Myocyte (in vitro differentiated cells): Measurements from ENCODE around the gene RNF14. TPM values are rescaled to one million over a fixed set of nuclear protein-coding genes. Genes with fewer than 3 reads are reported as not detected.
"Not testable (repeated sequence)": the region's sequence is repeated elsewhere in the genome, so short reads cannot be mapped to it uniquely, and the experiment has no call there.

Experiments used
- DNase-seq: peaks from one replicate; pipeline ENCODE4 v3.0.0-alpha.2; 2012; ENCODE audit warnings: low read depth
- polyA plus RNA-seq: library from polyadenylated mRNA; unstranded; fragments of >200 nt; gene quantifications from one replicate; pipeline ENCODE4 v1.2.1, GENCODE V29; 2012; ENCODE audit warnings: missing spikeins
- total RNA-seq: library from RNA; depleted of rRNA; stranded (reverse); fragments of >200 nt; gene quantifications from 2 replicates; pipeline ENCODE4 v1.2.3, GENCODE V29; 2014

The RNF14 gene, protein sequence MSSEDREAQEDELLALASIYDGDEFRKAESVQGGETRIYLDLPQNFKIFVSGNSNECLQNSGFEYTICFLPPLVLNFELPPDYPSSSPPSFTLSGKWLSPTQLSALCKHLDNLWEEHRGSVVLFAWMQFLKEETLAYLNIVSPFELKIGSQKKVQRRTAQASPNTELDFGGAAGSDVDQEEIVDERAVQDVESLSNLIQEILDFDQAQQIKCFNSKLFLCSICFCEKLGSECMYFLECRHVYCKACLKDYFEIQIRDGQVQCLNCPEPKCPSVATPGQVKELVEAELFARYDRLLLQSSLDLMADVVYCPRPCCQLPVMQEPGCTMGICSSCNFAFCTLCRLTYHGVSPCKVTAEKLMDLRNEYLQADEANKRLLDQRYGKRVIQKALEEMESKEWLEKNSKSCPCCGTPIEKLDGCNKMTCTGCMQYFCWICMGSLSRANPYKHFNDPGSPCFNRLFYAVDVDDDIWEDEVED
- total RNA-seq, result 100 and 127 TPM in 2 replicates
- 83.3 TPM for polyA plus RNA-seq

DNA sequence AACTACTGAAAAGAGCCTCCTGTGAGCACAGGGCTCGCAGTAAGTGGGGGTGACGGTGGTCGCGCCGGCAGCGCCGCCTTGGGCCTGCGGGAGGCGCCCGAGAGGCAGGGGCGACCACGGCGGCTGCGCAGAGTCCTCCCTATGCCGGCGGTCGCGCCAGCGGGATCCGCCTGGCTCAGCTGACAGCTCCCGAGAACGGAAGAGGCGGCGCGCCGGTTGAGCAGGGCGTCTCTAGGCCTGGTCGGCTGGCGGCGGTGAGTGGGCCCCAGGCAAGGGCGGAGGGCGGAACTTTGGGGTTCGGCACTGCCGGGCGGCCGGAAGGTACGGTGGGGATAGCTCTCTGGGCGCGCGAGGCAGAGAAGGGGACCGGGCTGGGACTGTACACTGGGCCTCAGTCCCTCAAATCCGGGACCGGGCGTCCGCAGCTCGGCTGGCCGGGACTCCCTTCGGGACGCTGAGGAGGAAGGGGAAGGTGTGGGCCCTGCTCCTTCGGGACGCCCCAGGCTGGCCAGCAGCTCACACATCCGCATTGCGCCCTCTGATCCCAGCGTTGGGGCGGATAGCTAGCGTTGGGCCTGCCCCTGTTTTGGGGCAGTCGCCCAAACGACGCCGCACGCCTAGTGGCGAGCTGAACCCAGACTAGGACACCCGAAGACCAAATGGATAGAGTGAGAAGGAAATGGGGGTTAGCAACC is at the start of gene RNF14:
Gene RNF14 (plus strand): TSS at position 192 of the 695 bp plus-strand sequence. CDS start 4,484 bp downstream, outside the sequence.
- DNase-seq, result peak; percentile 95

DNA sequence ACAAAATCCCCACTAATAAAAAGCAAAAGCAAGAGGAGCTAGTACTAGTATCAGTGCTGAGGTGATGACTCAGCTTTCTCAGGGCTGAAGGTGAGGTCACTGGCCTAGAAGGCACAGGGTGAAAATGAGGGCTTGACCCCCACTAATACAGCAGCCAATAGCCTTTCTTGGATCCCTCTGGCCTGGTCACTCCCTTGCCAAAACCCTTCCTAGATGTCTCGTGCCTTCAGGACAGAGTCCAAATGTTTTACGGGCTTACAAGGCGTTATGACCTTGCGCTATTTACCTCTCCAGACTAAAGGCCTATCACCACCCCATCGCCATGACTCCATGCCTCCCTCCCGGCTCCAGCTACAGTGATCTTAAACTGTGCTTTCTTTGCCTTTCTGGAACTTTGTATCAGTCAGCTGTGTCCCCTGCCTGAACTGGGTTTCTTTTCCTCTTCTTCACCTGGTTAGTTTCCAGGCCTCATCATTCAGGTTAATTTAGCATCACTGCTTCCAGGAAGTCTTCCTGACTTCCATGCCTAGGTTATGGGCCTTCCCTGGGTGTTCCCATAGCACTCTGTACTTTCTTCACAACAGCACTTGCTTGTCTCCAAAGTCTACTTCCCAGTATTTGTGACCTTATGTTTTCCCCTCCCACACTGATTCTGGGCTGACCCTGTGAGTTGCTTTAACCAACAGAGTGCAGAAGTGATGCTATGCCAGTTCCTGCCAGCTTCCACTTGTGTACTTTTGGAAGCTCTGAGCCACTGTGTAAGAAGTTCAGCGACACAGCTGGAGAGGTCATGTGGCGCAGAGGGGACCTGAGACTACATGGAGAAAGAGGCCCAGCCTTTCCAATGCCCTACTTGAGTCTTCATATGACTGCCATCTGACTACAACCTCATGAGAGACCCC is 49.4 kb upstream of the RNF14 start:
- DNase-seq, result no peak

DNA sequence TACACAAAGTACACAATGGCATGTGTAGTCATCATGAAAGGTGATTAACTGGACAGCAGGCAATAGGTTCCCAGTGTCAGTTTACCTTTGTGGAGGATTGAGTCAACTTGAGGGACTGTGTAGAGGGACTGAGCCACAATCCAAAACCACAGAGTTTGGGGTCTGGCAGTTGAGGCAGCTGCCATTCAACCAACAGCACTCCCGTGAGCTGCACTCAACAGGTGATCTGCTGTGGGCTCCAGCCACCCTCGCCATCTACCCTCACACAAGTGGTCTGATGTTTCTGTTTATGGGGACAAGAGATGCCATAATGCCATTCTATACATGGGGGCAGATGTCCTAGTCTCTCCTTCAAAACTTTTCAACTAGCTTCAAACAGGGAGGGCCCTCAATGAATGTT is 48.1 kb upstream of the RNF14 start:
- DNase-seq, result peak; percentile 52

DNA sequence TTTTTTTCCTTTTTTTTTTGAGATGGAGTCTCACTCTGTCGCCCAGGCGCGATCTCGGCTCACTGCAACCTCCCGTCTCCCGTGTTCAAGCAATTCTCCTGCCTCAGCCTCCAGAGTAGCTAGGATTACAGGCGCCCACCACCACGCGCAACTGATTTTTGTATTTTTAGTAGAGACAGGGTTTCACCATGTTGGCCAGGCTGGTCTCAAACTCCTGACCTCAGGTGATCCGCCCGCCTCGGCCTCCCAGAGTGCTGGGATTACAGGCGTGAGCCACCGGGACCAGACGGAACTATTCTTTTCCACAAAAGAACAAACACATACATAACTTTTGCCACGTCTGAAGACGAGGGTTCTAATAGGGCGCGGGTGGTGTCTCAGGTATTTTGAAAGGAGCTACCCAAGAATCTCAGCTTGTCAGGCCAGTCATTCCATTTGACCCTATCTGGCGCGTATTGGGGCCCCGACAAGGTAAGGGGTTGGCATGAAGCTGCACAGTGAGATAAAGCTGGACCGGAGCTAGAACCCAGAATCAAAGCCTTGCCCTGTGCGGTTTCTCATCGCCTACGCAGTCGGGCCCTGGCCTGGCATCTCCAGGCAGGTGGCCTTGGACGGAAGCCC is 46.0 kb upstream of the RNF14 start:
- not testable (repeated sequence) for DNase-seq

DNA sequence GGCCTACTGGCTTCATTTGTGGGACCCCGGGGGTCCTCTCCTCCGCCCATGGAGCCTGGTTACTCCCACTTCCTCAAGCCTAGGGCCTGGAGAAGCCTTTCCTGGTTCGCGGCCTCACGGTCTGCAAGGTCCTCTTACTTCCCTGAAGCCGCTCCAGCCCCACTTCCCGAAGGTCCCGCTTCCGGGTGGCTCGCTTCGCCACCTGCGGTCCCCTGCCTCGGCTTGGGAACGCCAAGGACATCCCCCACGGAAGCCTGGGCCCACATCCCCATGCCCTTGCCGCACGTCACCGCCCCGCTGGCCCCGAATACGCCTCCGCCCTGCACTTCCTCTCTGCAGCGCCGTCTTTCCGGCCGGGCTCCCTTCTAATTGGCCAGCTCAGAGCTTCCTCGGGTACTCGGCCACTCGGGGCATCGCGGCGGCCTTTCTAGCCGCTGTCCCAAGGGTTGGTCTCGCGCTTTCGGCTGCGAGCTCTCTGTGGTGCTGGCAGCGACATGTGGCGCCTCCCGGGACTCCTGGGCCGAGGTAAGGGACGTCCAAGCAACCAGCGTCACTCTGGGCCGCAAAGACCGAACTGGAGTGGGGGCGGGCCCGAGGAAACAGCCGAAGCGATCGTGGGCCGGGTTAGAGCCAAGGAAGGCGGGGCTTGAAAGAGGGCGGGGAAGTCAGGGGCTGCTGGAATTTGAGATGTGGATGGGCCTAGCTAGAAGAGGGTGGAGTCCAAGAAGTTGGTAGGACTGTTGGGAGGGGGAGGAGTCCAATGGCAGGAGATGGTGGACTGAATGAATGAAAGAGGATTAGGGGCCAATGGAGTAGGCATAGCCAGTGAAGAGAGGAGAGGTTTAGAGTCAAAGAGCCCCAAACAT is 45.2 kb upstream of the RNF14 start, which contains the start of gene DELE1:
Gene DELE1 (plus strand): TSS at position 424 of the 866 bp plus-strand sequence. CDS start 71 bp downstream, at position 495.
- peak; percentile 95 for DNase-seq

DNA sequence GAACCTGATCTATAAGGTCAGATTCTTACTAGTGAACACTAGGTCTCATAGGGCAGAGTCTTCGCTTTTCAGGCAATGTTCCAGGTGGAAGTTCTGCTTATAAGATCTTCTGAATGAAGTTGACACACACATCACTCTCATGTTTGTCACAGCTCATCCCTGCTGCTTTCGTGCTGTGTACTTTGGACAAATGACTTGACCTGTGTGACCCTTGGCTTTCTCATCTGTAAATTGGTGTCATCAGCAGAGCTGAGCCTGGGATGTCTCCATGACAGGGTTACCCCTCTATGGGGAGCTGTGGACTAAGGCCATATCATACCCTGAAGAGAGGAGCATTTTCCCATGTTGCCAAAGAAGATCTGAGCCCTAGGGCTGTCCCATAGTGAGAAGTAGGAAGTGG is 42.5 kb upstream of the RNF14 start:
- DNase-seq, result no peak

DNA sequence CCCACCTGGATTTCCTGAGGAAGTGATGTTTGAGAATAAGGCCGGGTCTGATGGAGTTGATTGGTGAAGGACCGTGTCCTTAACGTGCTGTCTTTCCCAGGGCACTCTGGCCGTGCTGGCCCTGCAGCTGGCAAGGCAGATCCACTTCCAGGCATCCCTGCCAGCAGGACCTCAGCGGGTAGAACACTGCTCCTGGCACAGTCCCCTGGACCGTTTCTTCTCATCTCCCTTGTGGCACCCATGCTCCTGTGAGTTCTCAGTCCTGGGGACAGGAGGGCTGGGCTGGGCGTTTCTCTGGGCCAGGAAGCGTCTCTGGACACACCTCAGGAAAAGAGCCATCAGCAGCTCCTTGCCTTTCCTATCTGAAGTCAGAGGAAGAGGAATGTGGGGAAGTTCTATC is 40.9 kb upstream of the RNF14 start:
- no peak for DNase-seq

DNA sequence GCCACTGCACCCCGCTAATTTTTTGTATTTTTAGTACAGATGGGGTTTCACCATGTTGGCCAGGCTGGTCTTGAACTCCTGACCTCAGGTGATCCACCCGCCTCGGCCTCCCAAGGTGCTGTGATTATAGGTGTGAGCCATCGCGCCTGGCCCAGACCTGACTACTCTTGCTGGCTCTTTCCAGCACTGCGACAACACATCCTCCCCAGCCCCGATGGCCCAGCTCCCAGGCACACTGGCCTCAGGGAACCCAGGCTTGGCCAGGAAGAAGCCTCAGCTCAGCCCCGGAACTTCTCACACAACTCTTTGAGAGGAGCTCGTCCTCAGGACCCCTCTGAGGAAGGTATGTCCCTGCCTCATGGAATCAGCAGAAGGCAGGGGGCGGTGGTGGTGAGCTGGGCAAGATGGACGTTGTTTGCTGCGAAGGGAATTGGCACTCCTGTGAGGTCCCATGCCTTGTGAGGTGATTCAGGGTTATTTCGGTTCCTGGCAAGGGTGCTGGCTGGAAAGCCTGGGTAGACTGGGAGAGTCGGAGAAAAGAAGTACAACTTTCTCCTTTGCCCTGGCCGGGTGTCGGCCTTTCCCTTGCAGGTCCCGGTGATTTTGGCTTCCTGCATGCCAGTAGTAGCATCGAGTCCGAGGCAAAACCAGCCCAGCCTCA is 39.4 kb upstream of the RNF14 start:
- no peak for DNase-seq

DNA sequence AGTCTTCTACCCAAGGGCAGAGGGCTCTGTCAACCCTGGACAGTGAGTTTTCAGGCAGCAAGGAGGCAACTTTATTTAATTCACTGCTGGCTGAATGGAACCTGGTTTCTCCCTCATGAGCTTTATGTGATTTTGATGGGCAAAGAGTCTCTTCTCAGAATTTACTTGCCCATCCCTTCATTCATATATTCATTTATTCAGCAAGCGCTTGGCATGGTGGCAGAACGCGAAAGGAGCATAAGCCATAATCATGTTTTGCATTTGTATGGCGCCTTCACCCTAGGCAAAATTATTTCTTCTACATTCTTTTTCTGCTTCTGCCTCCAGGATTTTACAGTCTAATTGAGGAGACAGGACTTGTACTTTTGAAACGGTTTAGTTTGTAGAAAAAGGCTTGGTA is 37.2 kb upstream of the RNF14 start:
- no peak for DNase-seq

DNA sequence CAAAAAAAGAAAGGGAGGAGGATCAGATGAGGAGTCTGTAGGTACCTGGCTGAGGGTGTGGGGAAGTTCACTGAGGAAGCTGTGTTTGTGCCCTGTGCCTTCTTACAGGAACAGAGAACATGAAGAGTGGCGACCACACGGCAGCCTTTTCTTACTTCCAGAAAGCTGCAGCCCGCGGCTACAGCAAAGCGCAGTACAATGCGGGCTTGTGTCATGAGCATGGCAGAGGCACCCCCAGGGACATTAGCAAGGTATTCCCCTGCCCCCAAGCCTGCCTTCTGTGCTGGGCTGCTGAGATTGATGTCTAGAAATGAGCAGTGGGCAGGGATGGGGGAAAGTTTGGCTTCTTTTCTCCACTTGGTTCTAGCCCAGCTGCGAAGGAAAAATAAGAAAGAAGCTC is 35.8 kb upstream of the RNF14 start:
- DNase-seq, result no peak

DNA sequence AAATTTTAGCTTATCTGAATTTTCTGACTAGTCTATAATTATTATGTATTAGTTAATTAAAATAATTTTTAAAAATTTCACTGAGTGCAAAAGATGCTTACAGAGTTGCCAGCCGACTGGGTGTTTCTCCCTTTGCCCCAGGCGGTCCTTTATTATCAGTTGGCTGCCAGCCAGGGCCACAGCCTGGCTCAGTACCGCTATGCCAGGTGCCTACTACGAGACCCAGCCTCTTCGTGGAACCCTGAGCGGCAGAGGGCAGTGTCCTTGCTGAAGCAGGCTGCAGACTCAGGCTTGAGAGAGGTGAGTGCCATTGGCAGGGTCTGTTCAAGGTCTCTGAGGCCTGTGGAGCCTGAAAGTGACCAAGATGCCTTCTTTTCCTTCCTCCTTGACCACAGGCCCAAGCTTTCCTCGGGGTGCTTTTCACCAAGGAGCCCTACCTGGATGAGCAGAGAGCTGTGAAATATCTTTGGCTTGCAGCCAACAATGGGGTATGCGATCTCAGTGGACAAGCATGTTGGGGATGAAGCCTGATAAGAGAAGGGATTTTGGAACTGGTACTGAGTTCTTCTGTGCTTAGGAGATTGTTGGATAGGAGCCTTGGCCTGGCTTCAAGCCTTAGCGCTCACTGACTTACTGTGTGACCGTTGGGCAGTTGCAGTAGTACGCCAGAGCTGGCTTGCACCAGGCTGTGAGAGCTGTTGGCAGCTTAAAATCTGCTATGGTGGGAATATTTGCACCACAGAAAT is 34.6 kb upstream of the RNF14 start:
- DNase-seq, result no peak

DNA sequence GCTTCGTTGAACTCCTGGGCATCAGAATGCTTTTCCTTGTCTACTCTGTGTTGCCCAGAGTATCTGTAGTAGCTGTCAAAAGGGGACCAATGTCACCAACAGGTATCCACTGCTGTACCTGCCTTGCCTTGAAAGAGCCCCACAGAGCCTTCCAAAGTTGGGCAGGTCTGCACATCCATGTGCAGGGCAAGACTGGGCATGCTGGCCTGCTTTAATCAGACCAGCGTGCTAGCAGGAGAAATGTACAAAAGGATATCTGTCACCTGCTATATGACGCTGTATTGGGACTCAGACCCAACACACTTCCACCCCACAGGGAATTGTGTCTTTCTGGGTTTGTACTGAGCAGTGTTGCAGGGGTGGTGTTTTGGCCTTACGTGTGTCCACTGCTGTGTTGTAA is 33.4 kb upstream of the RNF14 start:
- DNase-seq, result no peak

DNA sequence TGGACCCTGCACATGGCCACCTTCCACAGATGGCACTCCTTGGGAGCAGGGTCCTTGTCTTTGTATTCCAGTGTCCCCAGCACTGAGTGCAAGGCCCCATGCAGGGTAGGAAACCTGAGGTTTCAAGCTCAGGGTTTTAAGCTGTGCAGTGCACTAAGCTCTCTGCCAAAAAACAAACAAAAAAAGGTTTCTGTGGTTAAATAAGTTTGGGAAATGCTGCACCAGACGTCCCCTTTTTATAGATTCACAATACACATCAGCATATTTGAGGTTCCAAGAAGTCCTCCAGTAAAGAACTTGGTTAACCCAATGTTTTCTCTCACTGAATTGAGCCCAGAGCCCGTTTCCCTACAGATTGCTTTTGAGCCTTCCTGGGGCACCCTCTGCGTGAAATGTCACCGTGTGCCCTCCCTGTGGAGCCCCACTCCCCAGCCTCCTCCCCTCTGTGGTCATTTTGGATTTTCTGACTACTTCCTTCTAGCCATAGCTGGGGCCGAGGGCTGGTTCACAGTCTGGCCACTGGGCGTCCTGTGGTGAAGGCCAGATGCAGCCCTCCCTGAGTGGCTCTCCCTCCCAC is 28.1 kb upstream of the RNF14 start:
- peak; percentile 54 for DNase-seq

DNA sequence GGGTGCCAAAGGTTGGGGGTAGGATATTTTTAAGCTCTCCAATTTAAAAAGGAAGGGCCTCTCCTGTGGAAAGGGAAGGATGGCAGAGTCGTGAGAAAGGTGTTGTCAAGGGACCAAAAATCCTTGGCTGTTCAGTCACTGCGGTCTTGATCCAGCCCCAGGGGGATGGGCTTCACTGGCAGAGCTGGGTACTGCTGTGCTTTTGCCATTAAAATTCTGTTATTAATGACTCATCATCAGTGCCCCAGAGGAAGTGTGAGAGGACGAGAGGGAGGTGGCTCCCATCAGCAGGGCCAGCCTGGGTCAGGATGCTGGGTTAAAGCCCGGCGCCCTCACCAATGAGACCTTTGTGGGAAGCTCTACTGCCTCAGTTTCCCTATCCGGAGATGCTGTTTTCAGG is 27.6 kb upstream of the RNF14 start:
- DNase-seq, result peak; percentile 34

DNA sequence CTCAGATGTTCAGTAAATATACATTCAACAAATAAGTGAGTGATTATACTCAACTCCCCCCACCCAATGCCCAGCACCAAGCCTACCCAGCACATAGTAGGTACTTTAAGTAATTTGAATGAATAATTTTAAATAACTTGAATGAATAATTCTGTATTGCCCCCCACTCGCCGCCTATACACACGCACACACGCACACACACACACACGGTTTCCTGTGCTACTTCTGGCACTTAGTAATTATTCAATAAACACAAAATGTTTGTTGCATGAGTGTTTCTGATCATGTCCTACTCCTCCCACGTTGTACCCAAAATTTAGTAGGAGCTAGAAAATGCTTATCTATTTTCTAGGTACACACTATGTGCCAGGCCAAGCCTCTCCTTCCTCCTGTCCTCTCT is 27.1 kb upstream of the RNF14 start:
- DNase-seq, result no peak

DNA sequence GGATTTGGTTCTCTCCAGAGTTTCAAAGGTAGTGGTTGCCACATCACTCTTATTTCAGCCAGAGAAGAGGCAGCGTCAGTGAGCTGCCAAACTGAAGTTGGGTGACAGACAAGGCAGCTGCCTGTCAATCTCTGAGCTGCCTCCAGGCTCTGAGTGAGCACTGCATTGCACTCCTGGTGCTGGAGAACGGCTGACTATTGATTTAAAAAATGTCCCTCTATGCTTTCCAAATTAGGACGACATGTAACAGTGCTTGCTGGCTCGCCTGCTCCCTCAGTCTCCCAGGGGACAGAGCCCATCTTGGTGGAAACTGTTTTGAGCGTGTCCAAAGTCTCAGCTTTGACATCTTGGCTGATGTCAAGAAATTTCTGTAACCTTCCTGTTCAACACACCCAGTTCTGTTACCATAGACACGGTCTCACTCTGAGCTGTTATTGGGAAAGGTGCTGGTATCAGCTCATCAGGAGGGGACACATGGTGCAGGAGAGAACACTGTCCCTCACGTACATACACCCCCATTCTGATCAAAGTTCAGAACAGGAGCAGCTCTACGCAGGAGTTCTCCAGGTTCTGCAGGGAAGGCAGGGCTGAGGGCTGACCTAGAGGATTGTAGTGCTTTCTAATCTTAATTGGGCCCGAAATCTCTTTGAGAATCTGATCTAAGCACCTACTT is 26.6 kb upstream of the RNF14 start:
- peak; percentile 47 for DNase-seq

DNA sequence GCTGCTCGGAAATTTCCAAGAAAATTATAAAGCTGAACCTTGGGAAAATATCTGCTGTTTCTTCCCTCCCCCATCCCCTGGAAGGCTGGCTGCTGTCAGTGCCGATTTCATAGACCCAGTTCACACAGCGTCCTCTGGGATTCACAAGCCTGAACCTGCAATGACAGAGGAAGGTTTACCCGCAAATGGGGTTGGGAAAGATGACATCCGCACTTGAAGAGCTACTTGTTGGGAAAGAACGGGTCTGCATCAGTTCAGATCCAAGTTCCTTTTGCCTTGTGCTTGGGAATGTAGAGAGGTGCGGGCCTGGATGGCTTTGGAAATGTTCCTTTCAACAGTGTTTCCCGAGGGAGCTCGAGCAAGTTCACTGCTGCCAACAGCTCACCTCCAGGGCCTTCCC is 24.8 kb upstream of the RNF14 start:
- DNase-seq, result no peak
